WTC11 (cell line): ENCODE results near the gene SP140L. TPM values are rescaled to one million over a fixed set of nuclear protein-coding genes. Genes with fewer than 3 reads are reported as not detected.

Experiments used
- ATAC-seq: fragments of 200-7000 bp; cut with Tn5 transposase; 2 replicates; pipeline ENCODE4 v1.10.0; 2021; ENCODE audit warnings: mild to moderate bottlenecking, moderate library complexity
- CTCF ChIA-PET: fragments of 300-600 bp; sonication (Branson Sonifier 250); formaldehyde crosslinking; loops from one replicate; lab custom pipeline; 2021; ENCODE audit warnings: antibody characterized with exemption; lab: Charles Lee
- POLR2A ChIA-PET: fragments of 350-600 bp; sonication (Branson Sonifier 250); formaldehyde crosslinking; loops from one replicate; lab custom pipeline; 2021; ENCODE audit warnings: antibody characterized with exemption; lab: Charles Lee
- DNase-seq: peaks from one replicate; pipeline ENCODE4 v3.0.0; 2021; ENCODE audit warnings: low spot score
- H3K27ac Mint-ChIP-seq: 2 replicates; pipeline ENCODE4 v1.8.0; 2021; ENCODE audit warnings: mixed read lengths
- H3K27me3 Mint-ChIP-seq: 2 replicates; pipeline ENCODE4 v1.8.0; 2021; ENCODE audit warnings: low read depth, mild to moderate bottlenecking, moderate library complexity, mixed read lengths
- H3K36me3 Mint-ChIP-seq: 2 replicates; pipeline ENCODE4 v1.8.0; 2021; ENCODE audit warnings: mixed read lengths
- H3K4me1 Mint-ChIP-seq: 2 replicates; pipeline ENCODE4 v1.8.0; 2022; ENCODE audit warnings: mixed read lengths
- H3K4me3 Mint-ChIP-seq: 2 replicates; pipeline ENCODE4 v1.8.0; 2021; ENCODE audit warnings: mild to moderate bottlenecking, moderate library complexity, mixed read lengths
- H3K9me3 Mint-ChIP-seq: 2 replicates; pipeline ENCODE4 v1.8.0; 2021; ENCODE audit warnings: mixed read lengths
- FOXP1 ChIP-seq: sonication (generic); formaldehyde crosslinking; IDR thresholded peaks from 2 replicates; pipeline ENCODE4 v1.8.0; 2022; ENCODE audit warnings: missing genetic modification reagents, mild to moderate bottlenecking, moderate library complexity, borderline replicate concordance
- GTF2I ChIP-seq: fragments of 250-450 bp; sonication (Bioruptor Pico); conservative IDR thresholded peaks from 2 replicates; pipeline ENCODE4 v1.4.0; 2021; ENCODE audit warnings: mild to moderate bottlenecking
- IRF2 ChIP-seq: sonication (generic); formaldehyde crosslinking; IDR thresholded peaks from 2 replicates; pipeline ENCODE4 v1.8.0; 2022; ENCODE audit warnings: low read depth, missing genetic modification reagents, borderline replicate concordance
- NR2C2 ChIP-seq: sonication (generic); formaldehyde crosslinking; IDR thresholded peaks from 2 replicates; pipeline ENCODE4 v1.8.0; 2022; ENCODE audit warnings: mild to moderate bottlenecking, missing genetic modification reagents
- NR3C1 ChIP-seq: sonication (generic); formaldehyde crosslinking; conservative IDR thresholded peaks from 2 replicates; pipeline ENCODE4 v1.8.1; 2023; ENCODE audit warnings: low read depth, mild to moderate bottlenecking, missing genetic modification reagents
- ZBTB21 ChIP-seq: sonication (generic); formaldehyde crosslinking; IDR thresholded peaks from 2 replicates; pipeline ENCODE4 v1.8.1; 2023; ENCODE audit warnings: mild to moderate bottlenecking, missing genetic modification reagents, borderline replicate concordance
- ZNF138 ChIP-seq: sonication (generic); formaldehyde crosslinking; conservative IDR thresholded peaks from 2 replicates; pipeline ENCODE4 v1.8.1; 2022; ENCODE audit warnings: mild to moderate bottlenecking, moderate library complexity, missing genetic modification reagents
- total RNA-seq: library from RNA; stranded (reverse); gene quantifications from 3 replicates; pipeline ENCODE4 v1.2.3, GENCODE V29; 2021
- TF ChIP-seq, protein P1 (sequence below): sonication (generic); formaldehyde crosslinking; IDR thresholded peaks from 2 replicates; pipeline ENCODE4 v1.8.1; 2023; ENCODE audit warnings: mild to moderate bottlenecking, missing genetic modification reagents, moderate library complexity
- TF ChIP-seq, protein P2 (sequence below): sonication (generic); formaldehyde crosslinking; IDR thresholded peaks from 2 replicates; pipeline ENCODE4 v1.8.0; 2023; ENCODE audit warnings: missing genetic modification reagents
- TF ChIP-seq, protein P3 (sequence below): fragments of 250-450 bp; sonication (Bioruptor Pico); IDR thresholded peaks from 2 replicates; pipeline ENCODE4 v1.9.0; 2021; ENCODE audit warnings: mild to moderate bottlenecking
- TF ChIP-seq, protein P4 (sequence below): fragments of 250-450 bp; sonication (Bioruptor Pico); IDR thresholded peaks from 2 replicates; pipeline ENCODE4 v1.8.0; 2021; ENCODE audit warnings: mild to moderate bottlenecking
- TF ChIP-seq, protein P5 (sequence below): sonication (generic); formaldehyde crosslinking; conservative IDR thresholded peaks from 2 replicates; pipeline ENCODE4 v1.8.1; 2022; ENCODE audit warnings: mild to moderate bottlenecking, missing genetic modification reagents
- TF ChIP-seq, protein P6 (sequence below): sonication (generic); formaldehyde crosslinking; IDR thresholded peaks from 2 replicates; pipeline ENCODE4 v1.8.1; 2022; ENCODE audit warnings: low read depth, mild to moderate bottlenecking, moderate library complexity, missing genetic modification reagents, borderline replicate concordance
- TF ChIP-seq, protein P7 (sequence below): sonication (generic); formaldehyde crosslinking; IDR thresholded peaks from 2 replicates; pipeline ENCODE4 v1.8.0; 2022; ENCODE audit warnings: missing genetic modification reagents

Gene SP140L
- total RNA-seq, 1 experiment from 2014 or later = 3.2 TPM

DNA sequence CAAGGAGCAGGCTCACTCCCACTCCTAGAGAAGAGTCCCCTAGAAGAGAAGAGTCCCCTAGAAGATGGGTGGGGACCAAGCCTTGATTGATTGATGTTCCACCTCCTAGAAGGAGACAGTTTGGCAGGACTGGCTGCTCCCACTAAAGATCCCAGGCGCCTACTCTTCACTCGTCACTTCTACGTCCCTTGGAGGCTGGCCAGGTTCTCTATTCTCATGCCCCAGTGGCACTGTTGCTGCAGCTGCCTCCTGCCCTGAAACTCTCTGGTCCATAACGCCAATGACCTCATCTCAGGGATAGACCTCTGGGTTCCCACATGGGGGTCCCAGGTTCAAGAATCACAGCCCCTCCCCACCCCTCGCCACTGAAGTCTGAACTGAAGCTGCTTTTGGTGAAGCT, 2.5 kb upstream of the SP140L start:
- Mint-ChIP-seq H3K9me3 (peaks cover 49% of the 10 kb centered on the region), H3K36me3 (peaks cover 27% of the 10 kb centered on the region), H3K27ac (no peak overlapping the region), H3K27me3 (peaks cover 7% of the 10 kb centered on the region; the same call in 1 of the 2 replicates), H3K4me3 (no peak overlapping the region), H3K4me1 (peaks cover 7% of the 10 kb centered on the region)
- ChIA-PET POLR2A (no interaction called here), CTCF (no interaction called here)
- TF ChIP-seq, protein P1, sequence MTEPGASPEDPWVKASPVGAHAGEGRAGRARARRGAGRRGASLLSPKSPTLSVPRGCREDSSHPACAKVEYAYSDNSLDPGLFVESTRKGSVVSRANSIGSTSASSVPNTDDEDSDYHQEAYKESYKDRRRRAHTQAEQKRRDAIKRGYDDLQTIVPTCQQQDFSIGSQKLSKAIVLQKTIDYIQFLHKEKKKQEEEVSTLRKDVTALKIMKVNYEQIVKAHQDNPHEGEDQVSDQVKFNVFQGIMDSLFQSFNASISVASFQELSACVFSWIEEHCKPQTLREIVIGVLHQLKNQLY (CRISPR knock-in tag) = no peak
- TF ChIP-seq, protein P2, sequence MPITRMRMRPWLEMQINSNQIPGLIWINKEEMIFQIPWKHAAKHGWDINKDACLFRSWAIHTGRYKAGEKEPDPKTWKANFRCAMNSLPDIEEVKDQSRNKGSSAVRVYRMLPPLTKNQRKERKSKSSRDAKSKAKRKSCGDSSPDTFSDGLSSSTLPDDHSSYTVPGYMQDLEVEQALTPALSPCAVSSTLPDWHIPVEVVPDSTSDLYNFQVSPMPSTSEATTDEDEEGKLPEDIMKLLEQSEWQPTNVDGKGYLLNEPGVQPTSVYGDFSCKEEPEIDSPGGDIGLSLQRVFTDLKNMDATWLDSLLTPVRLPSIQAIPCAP = no peak
- no peak for TF ChIP-seq NR2C2
- no peak for TF ChIP-seq IRF2
- TF ChIP-seq, protein P3, sequence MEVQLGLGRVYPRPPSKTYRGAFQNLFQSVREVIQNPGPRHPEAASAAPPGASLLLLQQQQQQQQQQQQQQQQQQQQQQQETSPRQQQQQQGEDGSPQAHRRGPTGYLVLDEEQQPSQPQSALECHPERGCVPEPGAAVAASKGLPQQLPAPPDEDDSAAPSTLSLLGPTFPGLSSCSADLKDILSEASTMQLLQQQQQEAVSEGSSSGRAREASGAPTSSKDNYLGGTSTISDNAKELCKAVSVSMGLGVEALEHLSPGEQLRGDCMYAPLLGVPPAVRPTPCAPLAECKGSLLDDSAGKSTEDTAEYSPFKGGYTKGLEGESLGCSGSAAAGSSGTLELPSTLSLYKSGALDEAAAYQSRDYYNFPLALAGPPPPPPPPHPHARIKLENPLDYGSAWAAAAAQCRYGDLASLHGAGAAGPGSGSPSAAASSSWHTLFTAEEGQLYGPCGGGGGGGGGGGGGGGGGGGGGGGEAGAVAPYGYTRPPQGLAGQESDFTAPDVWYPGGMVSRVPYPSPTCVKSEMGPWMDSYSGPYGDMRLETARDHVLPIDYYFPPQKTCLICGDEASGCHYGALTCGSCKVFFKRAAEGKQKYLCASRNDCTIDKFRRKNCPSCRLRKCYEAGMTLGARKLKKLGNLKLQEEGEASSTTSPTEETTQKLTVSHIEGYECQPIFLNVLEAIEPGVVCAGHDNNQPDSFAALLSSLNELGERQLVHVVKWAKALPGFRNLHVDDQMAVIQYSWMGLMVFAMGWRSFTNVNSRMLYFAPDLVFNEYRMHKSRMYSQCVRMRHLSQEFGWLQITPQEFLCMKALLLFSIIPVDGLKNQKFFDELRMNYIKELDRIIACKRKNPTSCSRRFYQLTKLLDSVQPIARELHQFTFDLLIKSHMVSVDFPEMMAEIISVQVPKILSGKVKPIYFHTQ (CRISPR knock-in tag) = no peak
- TF ChIP-seq, protein P4, sequence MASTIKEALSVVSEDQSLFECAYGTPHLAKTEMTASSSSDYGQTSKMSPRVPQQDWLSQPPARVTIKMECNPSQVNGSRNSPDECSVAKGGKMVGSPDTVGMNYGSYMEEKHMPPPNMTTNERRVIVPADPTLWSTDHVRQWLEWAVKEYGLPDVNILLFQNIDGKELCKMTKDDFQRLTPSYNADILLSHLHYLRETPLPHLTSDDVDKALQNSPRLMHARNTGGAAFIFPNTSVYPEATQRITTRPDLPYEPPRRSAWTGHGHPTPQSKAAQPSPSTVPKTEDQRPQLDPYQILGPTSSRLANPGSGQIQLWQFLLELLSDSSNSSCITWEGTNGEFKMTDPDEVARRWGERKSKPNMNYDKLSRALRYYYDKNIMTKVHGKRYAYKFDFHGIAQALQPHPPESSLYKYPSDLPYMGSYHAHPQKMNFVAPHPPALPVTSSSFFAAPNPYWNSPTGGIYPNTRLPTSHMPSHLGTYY = no peak
- TF ChIP-seq, protein P5, sequence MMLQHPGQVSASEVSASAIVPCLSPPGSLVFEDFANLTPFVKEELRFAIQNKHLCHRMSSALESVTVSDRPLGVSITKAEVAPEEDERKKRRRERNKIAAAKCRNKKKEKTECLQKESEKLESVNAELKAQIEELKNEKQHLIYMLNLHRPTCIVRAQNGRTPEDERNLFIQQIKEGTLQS = no peak
- TF ChIP-seq NR3C1 = no peak
- TF ChIP-seq ZNF138 = no peak
- TF ChIP-seq ZBTB21 (CRISPR knock-in tag) = no peak
- TF ChIP-seq, protein P6, sequence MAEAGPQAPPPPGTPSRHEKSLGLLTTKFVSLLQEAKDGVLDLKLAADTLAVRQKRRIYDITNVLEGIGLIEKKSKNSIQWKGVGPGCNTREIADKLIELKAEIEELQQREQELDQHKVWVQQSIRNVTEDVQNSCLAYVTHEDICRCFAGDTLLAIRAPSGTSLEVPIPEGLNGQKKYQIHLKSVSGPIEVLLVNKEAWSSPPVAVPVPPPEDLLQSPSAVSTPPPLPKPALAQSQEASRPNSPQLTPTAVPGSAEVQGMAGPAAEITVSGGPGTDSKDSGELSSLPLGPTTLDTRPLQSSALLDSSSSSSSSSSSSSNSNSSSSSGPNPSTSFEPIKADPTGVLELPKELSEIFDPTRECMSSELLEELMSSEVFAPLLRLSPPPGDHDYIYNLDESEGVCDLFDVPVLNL (CRISPR knock-in tag) = no peak
- TF ChIP-seq FOXP1 (CRISPR knock-in tag) = no peak
- DNase-seq = no peak
- ATAC-seq = no peak

DNA sequence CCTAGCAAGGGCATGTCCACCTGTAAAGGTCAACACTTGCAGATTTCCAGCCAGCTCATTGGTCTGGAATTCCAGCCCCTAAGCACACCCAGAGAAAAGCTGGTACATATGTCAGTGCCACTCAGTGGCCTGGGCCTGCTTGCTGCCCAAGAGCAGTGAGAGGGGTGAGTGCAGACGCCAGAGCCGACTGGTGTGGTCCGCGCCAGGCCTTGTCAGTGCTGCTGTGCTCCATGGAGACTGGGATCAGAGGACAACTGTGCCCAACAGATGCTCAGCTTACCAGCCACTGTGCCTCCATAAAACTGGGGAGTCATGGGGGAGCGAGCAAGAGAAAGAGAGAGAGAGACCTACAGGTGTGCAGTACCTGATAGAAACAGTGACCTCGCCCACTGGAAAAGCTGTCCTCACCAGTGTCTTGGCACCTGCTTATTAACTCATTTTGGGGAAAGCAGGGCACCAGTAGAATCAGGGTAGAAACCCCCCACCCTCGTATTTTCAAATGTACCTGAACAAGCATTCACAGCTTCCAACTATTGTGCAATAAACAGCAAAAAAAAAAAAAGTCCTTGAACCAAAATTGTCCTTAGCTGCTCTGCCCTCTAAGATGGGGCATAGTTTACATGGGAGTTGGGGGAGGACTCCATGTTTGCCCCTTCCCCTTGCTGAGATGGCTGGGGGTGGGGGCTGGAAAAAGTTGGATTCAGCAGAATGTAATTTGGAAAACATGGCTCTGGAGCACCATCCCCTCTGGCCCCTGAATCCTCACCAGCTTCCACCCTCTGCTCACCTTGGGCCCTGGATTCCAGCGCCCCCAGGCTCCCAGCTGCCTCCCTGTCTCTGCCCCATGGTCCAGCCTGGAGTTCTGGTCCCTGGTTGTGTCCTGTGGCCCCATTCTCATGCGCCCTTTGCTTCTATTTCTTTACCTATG, 1.4 kb upstream of the SP140L start:
- Mint-ChIP-seq H3K4me3 (no peak overlapping the region), H3K27ac (no peak overlapping the region), H3K27me3 (peaks cover 7% of the 10 kb centered on the region; the same call in 1 of the 2 replicates), H3K9me3 (peaks cover 45% of the 10 kb centered on the region), H3K4me1 (peaks cover 7% of the 10 kb centered on the region), H3K36me3 (peaks cover 26% of the 10 kb centered on the region)
- TF ChIP-seq, protein P7, sequence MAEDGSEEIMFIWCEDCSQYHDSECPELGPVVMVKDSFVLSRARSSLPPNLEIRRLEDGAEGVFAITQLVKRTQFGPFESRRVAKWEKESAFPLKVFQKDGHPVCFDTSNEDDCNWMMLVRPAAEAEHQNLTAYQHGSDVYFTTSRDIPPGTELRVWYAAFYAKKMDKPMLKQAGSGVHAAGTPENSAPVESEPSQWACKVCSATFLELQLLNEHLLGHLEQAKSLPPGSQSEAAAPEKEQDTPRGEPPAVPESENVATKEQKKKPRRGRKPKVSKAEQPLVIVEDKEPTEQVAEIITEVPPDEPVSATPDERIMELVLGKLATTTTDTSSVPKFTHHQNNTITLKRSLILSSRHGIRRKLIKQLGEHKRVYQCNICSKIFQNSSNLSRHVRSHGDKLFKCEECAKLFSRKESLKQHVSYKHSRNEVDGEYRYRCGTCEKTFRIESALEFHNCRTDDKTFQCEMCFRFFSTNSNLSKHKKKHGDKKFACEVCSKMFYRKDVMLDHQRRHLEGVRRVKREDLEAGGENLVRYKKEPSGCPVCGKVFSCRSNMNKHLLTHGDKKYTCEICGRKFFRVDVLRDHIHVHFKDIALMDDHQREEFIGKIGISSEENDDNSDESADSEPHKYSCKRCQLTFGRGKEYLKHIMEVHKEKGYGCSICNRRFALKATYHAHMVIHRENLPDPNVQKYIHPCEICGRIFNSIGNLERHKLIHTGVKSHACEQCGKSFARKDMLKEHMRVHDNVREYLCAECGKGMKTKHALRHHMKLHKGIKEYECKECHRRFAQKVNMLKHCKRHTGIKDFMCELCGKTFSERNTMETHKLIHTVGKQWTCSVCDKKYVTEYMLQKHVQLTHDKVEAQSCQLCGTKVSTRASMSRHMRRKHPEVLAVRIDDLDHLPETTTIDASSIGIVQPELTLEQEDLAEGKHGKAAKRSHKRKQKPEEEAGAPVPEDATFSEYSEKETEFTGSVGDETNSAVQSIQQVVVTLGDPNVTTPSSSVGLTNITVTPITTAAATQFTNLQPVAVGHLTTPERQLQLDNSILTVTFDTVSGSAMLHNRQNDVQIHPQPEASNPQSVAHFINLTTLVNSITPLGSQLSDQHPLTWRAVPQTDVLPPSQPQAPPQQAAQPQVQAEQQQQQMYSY (CRISPR knock-in tag) = peak; percentile 62
- no peak for TF ChIP-seq GTF2I (CRISPR knock-in tag)
- ATAC-seq = no peak
- POLR2A ChIA-PET = no interaction called here
- CTCF ChIA-PET = no interaction called here
- no peak for DNase-seq
